LNCAP (cell line): Measurements from ENCODE around the gene MAPKAPK3.

ENCODE experiments used
- CTCF ChIP-seq: fragments of 450-650 bp; IDR thresholded peaks from 2 replicates; pipeline ENCODE4 v1.5.1; 2017; ENCODE audit warnings: mild to moderate bottlenecking

MAPKAPK3 gene

GRCh38 chr3:50666837-50667236, 49.9 kb downstream of the MAPKAPK3 start:
- TF ChIP-seq CTCF, result no peak

GRCh38 chr3:50671331-50671730, 54.4 kb downstream of the MAPKAPK3 start:
- no peak for TF ChIP-seq CTCF

- TF ChIP-seq CTCF, result no peak
Measured at GRCh38 chr3:50672656-50673055, 55.7 kb downstream of the MAPKAPK3 start.

- TF ChIP-seq CTCF, result no peak
Measured at GRCh38 chr3:50673931-50674330, 57.0 kb downstream of the MAPKAPK3 start.

- TF ChIP-seq CTCF, result no peak
Measured at GRCh38 chr3:50674349-50675178, 57.6 kb downstream of the MAPKAPK3 start, which contains the start of gene DOCK3. TSS of gene DOCK3 (plus strand) at chr3:50674927. CDS start at chr3:50675264, 337 bp downstream.

- TF ChIP-seq CTCF, result peak; percentile 85
Measured at GRCh38 chr3:50675179-50676030, 58.5 kb downstream of the MAPKAPK3 start.

GRCh38 chr3:50676031-50676705, 59.2 kb downstream of the MAPKAPK3 start:
- no peak for TF ChIP-seq CTCF
